Measurements from ENCODE around the gene LONP2.
"Not testable (repeated sequence)": the region's sequence is repeated elsewhere in the genome, so short reads cannot be mapped to it uniquely, and the experiment has no call there.

LONP2 gene

GRCh38 chr16:48295488-48296281, 51.6 kb downstream of the LONP2 start:
- DNase-seq, result no peak

DNA sequence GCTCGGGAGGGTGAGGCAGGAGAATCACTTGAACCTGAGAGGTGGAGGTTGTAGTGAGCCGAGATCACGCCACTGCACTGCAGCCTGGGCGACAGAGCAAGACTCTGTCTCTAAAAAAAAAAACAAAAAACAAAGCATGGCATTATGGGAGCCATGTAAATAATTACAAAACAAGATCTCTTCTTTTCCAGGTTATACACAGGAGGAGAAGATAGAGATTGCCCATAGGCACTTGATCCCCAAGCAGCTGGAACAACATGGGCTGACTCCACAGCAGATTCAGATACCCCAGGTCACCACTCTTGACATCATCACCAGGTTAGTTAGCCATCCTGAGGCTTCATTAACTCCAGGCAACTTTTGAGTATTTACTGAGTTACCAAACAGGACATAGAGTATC, 55.4 kb downstream of the LONP2 start:
- DNase-seq, result no peak

- DNase-seq, result no peak
These were observed 56.3 kb downstream of the LONP2 start for GRCh38 chr16:48300391-48300856.

DNA sequence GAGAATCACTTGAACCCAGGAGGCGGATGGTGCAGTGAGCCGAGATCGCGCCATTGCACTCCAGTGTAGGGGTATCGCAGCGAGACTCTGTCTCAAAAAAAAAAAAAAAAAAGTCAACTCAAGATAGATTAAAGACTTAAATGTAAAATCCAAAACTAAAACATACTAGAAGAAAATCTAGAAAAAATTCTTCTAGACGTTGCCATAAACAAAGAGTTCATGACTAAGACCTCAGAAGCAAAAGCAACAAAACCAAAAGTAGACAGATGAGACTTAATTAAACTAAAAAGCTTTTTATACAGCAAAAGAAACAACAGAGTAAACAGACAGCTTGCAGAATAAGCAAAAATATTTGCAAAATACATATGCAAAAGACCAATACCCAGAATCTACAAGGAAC, 64.4 kb downstream of the LONP2 start:
- no peak for DNase-seq

DNA sequence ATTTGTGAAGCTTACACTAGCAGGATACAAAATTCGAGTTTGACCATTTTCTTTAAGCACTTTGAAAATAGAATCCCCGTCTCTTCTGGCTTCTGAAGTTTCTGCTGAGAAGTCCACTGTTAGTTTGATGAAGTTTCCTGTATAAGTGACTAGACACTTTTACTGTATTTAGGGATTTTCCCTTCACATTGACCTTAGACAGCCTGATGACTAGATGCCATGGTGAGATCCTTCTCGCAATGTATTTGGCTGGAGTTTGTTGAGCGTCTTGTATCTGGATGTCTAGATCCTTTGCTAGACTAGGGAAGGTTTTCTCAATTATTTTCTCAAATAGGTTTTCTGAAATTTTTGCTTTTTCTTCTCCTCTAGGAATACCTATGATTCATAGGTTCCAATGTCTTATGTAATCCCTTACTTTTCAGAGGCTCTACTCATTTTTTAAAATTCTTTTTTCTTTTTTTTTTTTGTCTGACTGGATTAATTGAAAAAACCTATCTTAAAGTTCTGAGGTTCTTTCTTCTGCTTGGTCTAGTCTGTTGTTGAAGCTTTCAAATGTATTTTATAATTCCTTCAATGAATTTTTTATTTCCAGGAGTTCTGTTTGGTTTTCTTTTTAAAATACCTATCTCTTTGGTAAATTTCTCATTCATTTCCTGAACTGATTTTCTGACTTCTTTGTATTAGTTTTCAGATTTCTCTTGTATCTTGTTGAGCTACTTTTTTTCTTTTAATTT, 67.0 kb downstream of the LONP2 start:
- no peak for DNase-seq

DNA sequence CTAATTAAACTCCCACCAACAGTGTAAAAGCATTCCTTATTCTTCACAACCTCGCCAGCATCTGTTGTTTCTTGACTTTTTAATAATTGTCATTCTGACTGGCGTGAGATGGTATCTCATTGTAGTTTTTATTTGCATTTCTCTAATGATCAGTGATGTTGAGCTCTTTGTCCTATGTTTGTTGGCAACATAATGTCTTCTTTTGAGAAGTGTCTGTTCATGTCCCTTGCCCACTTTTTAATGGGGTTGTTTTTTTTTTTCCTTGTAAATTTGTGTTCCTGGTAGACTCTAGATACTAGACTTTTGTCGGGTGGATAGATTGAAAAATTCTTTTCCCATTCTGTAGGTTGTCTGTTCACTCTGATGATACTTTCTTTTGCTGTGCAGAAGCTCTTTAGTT, 69.8 kb downstream of the LONP2 start:
- not testable (repeated sequence) for DNase-seq

DNA sequence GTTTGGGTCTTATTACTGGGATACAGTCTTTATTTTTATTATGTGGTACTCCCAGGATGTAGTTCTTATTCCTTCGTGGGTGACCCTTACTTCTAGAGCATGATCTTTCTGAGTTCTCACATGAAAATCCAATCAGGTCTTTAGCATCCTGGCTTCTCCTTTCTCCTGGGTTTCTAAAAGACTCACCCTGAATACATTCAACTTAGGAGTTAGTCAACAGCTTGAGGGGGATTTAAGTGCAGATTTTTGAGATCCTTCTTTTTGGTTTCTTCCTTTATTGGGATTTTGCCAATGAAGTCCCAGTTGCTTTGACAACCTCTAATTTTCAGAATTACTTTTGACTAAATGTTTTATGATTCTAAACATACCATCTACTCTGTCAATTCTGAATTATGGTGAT, 72.9 kb downstream of the LONP2 start:
- no peak for DNase-seq

GRCh38 chr16:48317614-48318315, 73.7 kb downstream of the LONP2 start:
- peak; percentile 5 for DNase-seq

- peak; percentile 48 for DNase-seq
These were observed 74.5 kb downstream of the LONP2 start for GRCh38 chr16:48318630-48319029.

- no peak for DNase-seq
These were observed 77.4 kb downstream of the LONP2 start for GRCh38 chr16:48321317-48322036.

- DNase-seq, result no peak
These were observed 80.0 kb downstream of the LONP2 start for GRCh38 chr16:48323783-48324775.

- DNase-seq, result no peak
These were observed 82.8 kb downstream of the LONP2 start for GRCh38 chr16:48326915-48327314.

- DNase-seq, result no peak
These were observed 85.0 kb downstream of the LONP2 start for GRCh38 chr16:48329138-48329537.

- DNase-seq, result no peak
These were observed 86.2 kb downstream of the LONP2 start for GRCh38 chr16:48330189-48330840.

- DNase-seq, result no peak
These were observed 86.7 kb downstream of the LONP2 start for GRCh38 chr16:48330841-48331192.

DNA sequence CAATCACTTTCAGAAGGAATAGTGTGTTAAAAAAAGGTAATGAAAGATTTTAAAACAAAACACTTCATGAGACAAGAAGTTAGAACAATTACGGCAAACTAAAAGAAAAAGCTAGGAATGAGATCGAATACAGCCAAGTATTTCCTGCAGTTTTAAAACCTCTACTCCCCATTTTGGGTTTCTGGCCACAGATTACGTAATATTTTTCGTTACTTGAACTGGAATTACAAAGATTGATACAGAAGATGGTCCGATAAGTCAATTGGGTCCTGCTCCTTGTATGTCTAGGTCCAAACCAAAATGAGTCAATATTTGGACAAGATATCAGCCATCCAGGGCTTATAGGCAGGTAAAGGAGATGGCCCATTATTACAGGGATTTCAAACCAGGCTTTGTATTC, 88.9 kb downstream of the LONP2 start:
- DNase-seq, result no peak

DNA sequence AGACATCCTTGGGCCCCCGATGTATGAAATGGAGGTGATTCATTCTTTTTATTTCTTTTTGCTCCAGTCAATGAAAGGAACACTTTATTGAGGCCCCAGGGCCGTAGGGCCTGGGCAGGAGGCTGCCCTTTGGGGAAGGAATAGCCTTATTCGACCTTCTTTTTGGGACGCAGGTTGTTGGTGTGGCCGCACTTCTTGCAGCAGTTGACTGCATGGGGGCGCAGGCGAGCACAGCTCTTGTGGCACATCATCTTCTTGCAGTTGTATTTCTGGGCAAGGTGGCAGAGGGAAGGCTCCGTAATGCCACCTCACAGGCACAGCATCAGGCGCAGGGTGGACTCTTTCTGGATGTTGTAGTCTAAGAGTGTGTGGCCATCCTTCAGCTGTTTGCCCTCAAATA, 90.2 kb downstream of the LONP2 start:
- DNase-seq, result no peak

DNA sequence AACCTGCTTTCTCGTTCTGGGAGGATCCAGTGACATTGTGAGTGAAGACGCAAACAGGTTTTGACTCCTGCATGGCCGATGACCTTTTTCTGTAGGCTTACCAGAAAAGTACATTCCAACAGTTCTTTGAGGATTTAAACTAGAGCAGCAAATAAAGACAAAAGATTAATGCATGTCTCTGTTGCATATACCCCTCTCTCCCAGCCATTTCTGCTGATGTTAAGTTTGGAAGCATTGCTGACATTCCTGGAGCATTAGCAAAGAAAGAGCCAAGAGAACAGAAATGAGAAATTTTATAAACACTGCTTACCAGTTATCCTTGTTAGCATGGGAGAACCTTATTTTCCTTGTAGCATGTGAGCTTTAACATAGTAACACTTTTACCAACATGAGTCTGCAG, 91.9 kb downstream of the LONP2 start:
- no peak for DNase-seq

- no peak for DNase-seq
These were observed 96.0 kb downstream of the LONP2 start for GRCh38 chr16:48340054-48340453.

- DNase-seq, result no peak
These were observed 98.5 kb downstream of the LONP2 start for GRCh38 chr16:48342591-48342990.

DNA sequence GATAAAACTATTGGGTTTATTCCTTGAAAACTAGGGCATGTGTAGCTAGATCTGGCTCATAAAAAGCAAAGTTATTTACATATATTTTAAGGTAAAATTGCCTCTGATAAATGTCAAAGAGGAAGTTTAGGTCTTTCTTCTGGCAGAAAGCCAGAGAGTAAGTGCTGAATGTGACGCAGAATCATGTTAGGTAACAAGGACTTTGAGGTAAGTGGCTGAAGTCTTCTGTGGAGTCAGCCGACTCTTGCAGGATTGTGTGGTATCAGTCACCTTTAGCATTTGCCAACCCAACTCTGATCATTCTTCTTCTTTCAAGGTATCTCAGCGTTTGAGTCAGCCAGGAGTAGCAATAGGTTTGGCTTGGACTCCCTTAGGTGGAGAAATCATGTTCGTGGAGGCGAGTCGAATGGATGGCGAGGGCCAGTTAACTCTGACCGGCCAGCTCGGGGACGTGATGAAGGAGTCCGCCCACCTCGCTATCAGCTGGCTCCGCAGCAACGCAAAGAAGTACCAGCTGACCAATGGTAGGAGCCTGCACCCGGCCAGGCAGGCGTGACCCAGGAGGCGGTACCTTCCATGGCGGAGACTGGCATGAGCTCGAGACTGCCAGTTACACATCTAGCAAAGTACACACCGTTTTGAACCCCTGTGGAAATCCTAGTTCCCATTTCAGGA, 103.2 kb downstream of the LONP2 start:
- DNase-seq, result no peak
